Osteocyte (in vitro differentiated cells): ENCODE results near the gene AADACL3. TPM values are rescaled to one million over a fixed set of nuclear protein-coding genes. Genes with fewer than 3 reads are reported as not detected.

Experiments
- DNase-seq: peaks from one replicate; pipeline ENCODE4 v3.0.0; 2021; ENCODE audit warnings: mixed read lengths; ENCODE audit not compliant: unreplicated experiment; ENCODE audit errors: extremely low spot score
- H3K27ac Mint-ChIP-seq: one replicate; pipeline ENCODE4 v1.8.0; 2021; ENCODE audit warnings: mild to moderate bottlenecking, mixed read lengths; ENCODE audit not compliant: unreplicated experiment
- H3K27me3 Mint-ChIP-seq: one replicate; pipeline ENCODE4 v1.8.0; 2021; ENCODE audit warnings: mixed read lengths; ENCODE audit not compliant: unreplicated experiment
- H3K36me3 Mint-ChIP-seq: one replicate; pipeline ENCODE4 v1.8.0; 2021; ENCODE audit warnings: mixed read lengths; ENCODE audit not compliant: unreplicated experiment
- H3K4me1 Mint-ChIP-seq: one replicate; pipeline ENCODE4 v1.8.0; 2021; ENCODE audit warnings: mixed read lengths; ENCODE audit not compliant: unreplicated experiment
- H3K4me3 Mint-ChIP-seq: one replicate; pipeline ENCODE4 v1.8.0; 2021; ENCODE audit warnings: mild to moderate bottlenecking, moderate library complexity, mixed read lengths; ENCODE audit not compliant: unreplicated experiment
- H3K9me3 Mint-ChIP-seq: one replicate; pipeline ENCODE4 v1.8.0; 2021; ENCODE audit warnings: mixed read lengths; ENCODE audit not compliant: unreplicated experiment
- CTCF ChIP-seq: fragments of 200-600 bp; sonication (generic); IDR thresholded peaks from 2 replicates; pipeline ENCODE4 v1.5.0; 2021; ENCODE audit warnings: antibody characterized with exemption, mild to moderate bottlenecking, moderate library complexity
- total RNA-seq: library from RNA; stranded (reverse); gene quantifications from 2 replicates; pipeline ENCODE4 v1.2.1, GENCODE V29; 2021

The AADACL3 gene
- total RNA-seq, 1 donor from 2014 or later = not detected

- peaks cover 2% of the 10 kb centered on the region for H3K27me3 Mint-ChIP-seq
- no peak for TF ChIP-seq CTCF
- H3K27ac Mint-ChIP-seq = no peak overlapping the region
- H3K4me3 Mint-ChIP-seq = no peak overlapping the region
- H3K9me3 Mint-ChIP-seq = peaks cover 5% of the 10 kb centered on the region
- no peaks in the 10 kb centered on the region for H3K36me3 Mint-ChIP-seq
- DNase-seq = no peak
- no peaks in the 10 kb centered on the region for H3K4me1 Mint-ChIP-seq
Observed at GRCh38 chr1:12677565-12677964, 38.3 kb upstream of the AADACL3 start.

- peaks cover 2% of the 10 kb centered on the region for H3K27me3 Mint-ChIP-seq
- no peak for DNase-seq
- H3K4me3 Mint-ChIP-seq = no peak overlapping the region
- H3K9me3 Mint-ChIP-seq = peaks cover 5% of the 10 kb centered on the region
- no peaks in the 10 kb centered on the region for H3K4me1 Mint-ChIP-seq
- no peak overlapping the region for H3K27ac Mint-ChIP-seq
- TF ChIP-seq CTCF = no peak
- no peaks in the 10 kb centered on the region for H3K36me3 Mint-ChIP-seq
Observed at GRCh38 chr1:12678350-12678749, 37.6 kb upstream of the AADACL3 start.

- H3K9me3 Mint-ChIP-seq = peaks cover 5% of the 10 kb centered on the region
- H3K4me3 Mint-ChIP-seq = no peak overlapping the region
- H3K36me3 Mint-ChIP-seq = no peaks in the 10 kb centered on the region
- peaks cover 2% of the 10 kb centered on the region for H3K27me3 Mint-ChIP-seq
- H3K27ac Mint-ChIP-seq = no peak overlapping the region
- DNase-seq = no peak
- H3K4me1 Mint-ChIP-seq = no peaks in the 10 kb centered on the region
- no peak for TF ChIP-seq CTCF
Observed at GRCh38 chr1:12678820-12679219, 37.1 kb upstream of the AADACL3 start.

- no peaks in the 10 kb centered on the region for H3K27me3 Mint-ChIP-seq
- H3K9me3 Mint-ChIP-seq = peaks cover 5% of the 10 kb centered on the region
- no peak overlapping the region for H3K4me3 Mint-ChIP-seq
- H3K4me1 Mint-ChIP-seq = no peaks in the 10 kb centered on the region
- DNase-seq = no peak
- TF ChIP-seq CTCF = no peak
- no peak overlapping the region for H3K27ac Mint-ChIP-seq
- no peaks in the 10 kb centered on the region for H3K36me3 Mint-ChIP-seq
Observed at GRCh38 chr1:12690156-12690555, 25.8 kb upstream of the AADACL3 start.

GRCh38 chr1:12692967-12693782 is 22.7 kb upstream of the AADACL3 start:
- Mint-ChIP-seq H3K9me3 (peaks cover 9% of the 10 kb centered on the region), H3K4me3 (no peak overlapping the region), H3K4me1 (peaks cover 9% of the 10 kb centered on the region), H3K36me3 (no peaks in the 10 kb centered on the region), H3K27me3 (no peaks in the 10 kb centered on the region), H3K27ac (no peak overlapping the region)
- DNase-seq = no peak
- no peak for TF ChIP-seq CTCF
